ENCODE measurements around the gene SWI5.
A peak's percentile ranks its signal among the peaks of the same experiment; 100 is the strongest.

Gene SWI5

GRCh38 chr9:128247226-128247803 is 28.8 kb upstream of the SWI5 start:
- Histone ChIP-seq H3K4me1 (ENCODE audit: control insufficient read depth, low read length) (peaks cover 28% of the 10 kb centered on the region), H3K27ac (ENCODE audit: low read depth, low read length) (no peak overlapping the region), H3K79me2 (ENCODE audit: control insufficient read depth, low read length) (no peaks in the 10 kb centered on the region), H3F3A (ENCODE audit: control insufficient read depth, insufficient read depth) (no peaks in the 10 kb centered on the region), H3K4me3 (ENCODE audit: low read length) (no peak overlapping the region), H3K36me3 (ENCODE audit: control insufficient read depth, low read length) (no peaks in the 10 kb centered on the region), H3K27me3 (ENCODE audit: control insufficient read depth, low read length) (peaks cover 34% of the 10 kb centered on the region), H4K20me1 (ENCODE audit: control insufficient read depth, insufficient read depth, low read depth, low read length) (no peaks in the 10 kb centered on the region), H3K9me2 (replicated peaks; ENCODE audit: control insufficient read depth, low read length) (no peaks in the 10 kb centered on the region), H3K9me3 (ENCODE audit: control insufficient read depth, insufficient read depth, low read length) (no peaks in the 10 kb centered on the region), H3K4me2 (ENCODE audit: low read length) (no peak overlapping the region)
- no peak for TF ChIP-seq CTCF (IDR thresholded peaks at IDR 0.05; ENCODE audit: low read depth, low read length, poor library complexity, severe bottlenecking)
- no peak for TF ChIP-seq EZH2phosphoT487 (IDR thresholded peaks at IDR 0.05; ENCODE audit: borderline replicate concordance, low read length)

- peak overlapping the region; percentile 73; the same call in 1 of the 2 replicates for H3K4me2 ChIP-seq (ENCODE audit: low read length)
- H3K27ac ChIP-seq (ENCODE audit: low read depth, low read length), result no peak overlapping the region
Measured at GRCh38 chr9:128249558-128249907, 26.5 kb upstream of the SWI5 start.

GRCh38 chr9:128249908-128250838 is 25.9 kb upstream of the SWI5 start:
- Histone ChIP-seq H3K9me3 (ENCODE audit: control insufficient read depth, insufficient read depth, low read length) (no peaks in the 10 kb centered on the region), H4K20me1 (ENCODE audit: control insufficient read depth, insufficient read depth, low read depth, low read length) (no peaks in the 10 kb centered on the region; the same call in 1 of the 2 replicates), H3K4me2 (ENCODE audit: low read length) (peak overlapping the region; percentile 73), H3K4me3 (ENCODE audit: low read length) (peak overlapping the region; percentile 64), H3K4me1 (ENCODE audit: control insufficient read depth, low read length) (peaks cover 28% of the 10 kb centered on the region), H3F3A (ENCODE audit: control insufficient read depth, insufficient read depth) (no peaks in the 10 kb centered on the region), H3K9me2 (replicated peaks; ENCODE audit: control insufficient read depth, low read length) (no peaks in the 10 kb centered on the region), H3K79me2 (ENCODE audit: control insufficient read depth, low read length) (no peaks in the 10 kb centered on the region), H3K27ac (ENCODE audit: low read depth, low read length) (no peak overlapping the region), H3K27me3 (ENCODE audit: control insufficient read depth, low read length) (peaks cover 35% of the 10 kb centered on the region), H3K36me3 (ENCODE audit: control insufficient read depth, low read length) (no peaks in the 10 kb centered on the region)
- no peak for TF ChIP-seq EZH2phosphoT487 (IDR thresholded peaks at IDR 0.05; ENCODE audit: borderline replicate concordance, low read length)
- TF ChIP-seq CTCF (IDR thresholded peaks at IDR 0.05; ENCODE audit: low read depth, low read length, poor library complexity, severe bottlenecking), result no peak

More at GRCh38 chr9:128249558-128249907, 26.5 kb upstream of the SWI5 start:
- no peaks in the 10 kb centered on the region for H3K9me2 ChIP-seq (replicated peaks; ENCODE audit: control insufficient read depth, low read length)
- no peaks in the 10 kb centered on the region for H3K36me3 ChIP-seq (ENCODE audit: control insufficient read depth, low read length)
- H3K27me3 ChIP-seq (ENCODE audit: control insufficient read depth, low read length), result peaks cover 35% of the 10 kb centered on the region
- TF ChIP-seq EZH2phosphoT487 (IDR thresholded peaks at IDR 0.05; ENCODE audit: borderline replicate concordance, low read length), result no peak
- no peak for TF ChIP-seq CTCF (IDR thresholded peaks at IDR 0.05; ENCODE audit: low read depth, low read length, poor library complexity, severe bottlenecking)
- H3F3A ChIP-seq (ENCODE audit: control insufficient read depth, insufficient read depth), result no peaks in the 10 kb centered on the region
- no peaks in the 10 kb centered on the region for H3K9me3 ChIP-seq (ENCODE audit: control insufficient read depth, insufficient read depth, low read length)
- H3K79me2 ChIP-seq (ENCODE audit: control insufficient read depth, low read length), result no peaks in the 10 kb centered on the region
- no peak overlapping the region; the same call in 1 of the 2 replicates for H3K4me3 ChIP-seq (ENCODE audit: low read length)
- no peaks in the 10 kb centered on the region for H4K20me1 ChIP-seq (ENCODE audit: control insufficient read depth, insufficient read depth, low read depth, low read length)
- H3K4me1 ChIP-seq (ENCODE audit: control insufficient read depth, low read length), result peaks cover 31% of the 10 kb centered on the region

Measured in DOHH2 (cell line).